Fibroblast of the aortic adventitia (primary cell): ENCODE results near the gene MTX3. TPM values are rescaled to one million over a fixed set of nuclear protein-coding genes. Genes with fewer than 3 reads are reported as not detected.
A peak's percentile ranks its signal among the peaks of the same experiment; 100 is the strongest.

Experiments
- DNase-seq: peaks from one replicate; pipeline ENCODE4 v3.0.0-alpha.2; 2010; ENCODE audit warnings: low read depth
- H3K4me3 ChIP-seq: 2 replicates; pipeline ENCODE4 v1.5.1; 2011; ENCODE audit warnings: low read depth, mild to moderate bottlenecking, control low read depth, low read length, moderate library complexity
- CTCF ChIP-seq: IDR thresholded peaks from 2 replicates; pipeline ENCODE4 v1.5.1; 2011; ENCODE audit warnings: mild to moderate bottlenecking, low read length, control low read depth, inconsistent platforms; ENCODE audit not compliant: insufficient read depth
- total RNA-seq: library from RNA; depleted of rRNA; stranded (reverse); fragments of >200 nt; gene quantifications from 2 replicates; pipeline ENCODE4 v1.2.3, GENCODE V29; 2012; ENCODE audit warnings: low replicate concordance

The MTX3 gene
- total RNA-seq, 1 donor = 23.4 TPM

- no peak for TF ChIP-seq CTCF
- no peak for DNase-seq
- no peak overlapping the region for H3K4me3 ChIP-seq
Measured at GRCh38 chr5:80008995-80009765, 18.1 kb upstream of the MTX3 start.

GRCh38 chr5:80002677-80003076 is 11.6 kb upstream of the MTX3 start:
- no peak overlapping the region for H3K4me3 ChIP-seq
- TF ChIP-seq CTCF = no peak
- DNase-seq = no peak

GRCh38 chr5:79999722-80000121 is 8.7 kb upstream of the MTX3 start:
- no peak for DNase-seq
- TF ChIP-seq CTCF = no peak
- H3K4me3 ChIP-seq = no peak overlapping the region

GRCh38 chr5:79992891-79993657 is 2.0 kb upstream of the MTX3 start:
- no peak overlapping the region for H3K4me3 ChIP-seq
- DNase-seq = no peak
- TF ChIP-seq CTCF = no peak

GRCh38 chr5:79990205-79990597 is 861 bp downstream of the MTX3 start:
- TF ChIP-seq CTCF = no peak
- DNase-seq = peak; percentile 12
- peak overlapping the region; percentile 90 for H3K4me3 ChIP-seq

GRCh38 chr5:79986260-79986659 is 4.8 kb downstream of the MTX3 start:
- TF ChIP-seq CTCF = no peak
- DNase-seq = no peak
- no peak overlapping the region for H3K4me3 ChIP-seq
